ENCODE results near the gene RNF166. TPM values are rescaled to one million over a fixed set of nuclear protein-coding genes. Genes with fewer than 3 reads are reported as not detected.

RNF166 gene
- total and polyA plus RNA-seq, 2 donors from 2014 or later: 16.3 to 31.4 TPM

GRCh38 chr16:88736088-88736487 lies 29.9 kb upstream of the RNF166 start:
- peaks cover 0 to 7% (median 0%) of the 10 kb centered on the region in 3 donors for H3K4me1 ChIP-seq (ENCODE audit: control insufficient read depth in 2 of 3, insufficient read depth in 2 of 3, low read depth in 1 of 3, low read length in 3 of 3)
- no peaks in the 10 kb centered on the region for H3K9me3 ChIP-seq (ENCODE audit: control insufficient read depth in 2 of 3, insufficient read depth in 1 of 3, low read length in 3 of 3)
- no peak overlapping the region for H3K4me3 ChIP-seq (ENCODE audit: low read length in 3 of 3)
- H3K27ac ChIP-seq (ENCODE audit: low read depth in 2 of 2, low read length in 2 of 2): no peak overlapping the region
- intact Hi-C loops (cut with DNase I): loop anchor here (5.0 kb wide), 1 partner anchor 46 kb away; no protein-coding TSS in a partner anchor
- no peak for FAIRE-seq
- no peak overlapping the region for H3K9ac ChIP-seq (ENCODE audit: low read length in 3 of 3)
- DNase-seq: no peak
- no peak for TF ChIP-seq CTCF (IDR thresholded peaks at IDR 0.05; ENCODE audit: borderline replicate concordance, extremely low read depth, insufficient read depth)
- peaks cover 0 to 16% (median 16%) of the 10 kb centered on the region in 3 donors for H3K36me3 ChIP-seq (ENCODE audit: control insufficient read depth in 2 of 3, insufficient read depth in 3 of 3, low read length in 3 of 3)
- no peaks in the 10 kb centered on the region for H3K27me3 ChIP-seq (ENCODE audit: control insufficient read depth, insufficient read depth, low read length)

DNA sequence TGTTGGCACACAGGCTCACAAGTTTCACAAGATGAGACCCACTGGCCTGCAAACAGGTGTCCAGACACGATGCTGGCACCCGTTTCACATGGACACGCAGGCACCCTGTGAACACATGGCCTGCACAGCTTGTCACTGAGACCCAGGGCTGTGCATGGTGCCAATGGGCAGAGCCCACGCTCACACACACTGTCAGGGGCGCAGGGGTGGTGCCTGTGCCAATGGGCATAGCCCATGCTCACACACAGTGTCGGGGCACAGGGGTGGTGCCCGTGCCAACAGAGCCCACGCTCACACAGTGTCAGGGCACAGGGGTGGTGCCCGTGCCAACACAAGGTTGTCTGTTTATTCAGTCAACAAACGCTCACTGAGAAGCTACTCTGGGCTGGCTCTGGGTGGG lies 29.4 kb upstream of the RNF166 start:
- Histone ChIP-seq H3K4me3 (ENCODE audit: low read length in 3 of 3) (no peak overlapping the region), H3K36me3 (ENCODE audit: control insufficient read depth in 2 of 3, insufficient read depth in 3 of 3, low read length in 3 of 3) (peaks cover 0 to 19% (median 18%) of the 10 kb centered on the region in 3 donors), H3K27me3 (ENCODE audit: control insufficient read depth, insufficient read depth, low read length) (no peaks in the 10 kb centered on the region), H3K27ac (ENCODE audit: low read depth in 2 of 2, low read length in 2 of 2) (no peak overlapping the region), H3K9me3 (ENCODE audit: control insufficient read depth in 2 of 3, insufficient read depth in 1 of 3, low read length in 3 of 3) (no peaks in the 10 kb centered on the region), H3K9ac (ENCODE audit: low read length in 3 of 3) (no peak overlapping the region), H3K4me1 (ENCODE audit: control insufficient read depth in 2 of 3, insufficient read depth in 2 of 3, low read depth in 1 of 3, low read length in 3 of 3) (peaks cover 0 to 7% (median 0%) of the 10 kb centered on the region in 3 donors)
- no peak for FAIRE-seq
- TF ChIP-seq CTCF (IDR thresholded peaks at IDR 0.05; ENCODE audit: borderline replicate concordance, extremely low read depth, insufficient read depth): no peak
- DNase-seq: no peak
- intact Hi-C loops (cut with DNase I): loop anchor here (5.0 kb wide), 1 partner anchor 47 kb away; no protein-coding TSS in a partner anchor

- no peak for DNase-seq
- H3K4me3 ChIP-seq (ENCODE audit: low read length in 3 of 3): no peak overlapping the region
- no peak for FAIRE-seq
- H3K27ac ChIP-seq (ENCODE audit: low read depth in 2 of 2, low read length in 2 of 2): no peak overlapping the region
- H3K9ac ChIP-seq (ENCODE audit: low read length in 3 of 3): no peak overlapping the region
- no peak for TF ChIP-seq CTCF (IDR thresholded peaks at IDR 0.05; ENCODE audit: borderline replicate concordance, extremely low read depth, insufficient read depth)
- H3K9me3 ChIP-seq (ENCODE audit: control insufficient read depth in 2 of 3, insufficient read depth in 1 of 3, low read length in 3 of 3): no peaks in the 10 kb centered on the region
- no peaks in the 10 kb centered on the region for H3K27me3 ChIP-seq (ENCODE audit: control insufficient read depth, insufficient read depth, low read length)
- intact Hi-C loops (cut with DNase I): loop anchor here (5.0 kb wide), 1 partner anchor 47 kb away; no protein-coding TSS in a partner anchor
- peaks cover 0 to 7% (median 0%) of the 10 kb centered on the region in 3 donors for H3K4me1 ChIP-seq (ENCODE audit: control insufficient read depth in 2 of 3, insufficient read depth in 2 of 3, low read depth in 1 of 3, low read length in 3 of 3)
- H3K36me3 ChIP-seq (ENCODE audit: control insufficient read depth in 2 of 3, insufficient read depth in 3 of 3, low read length in 3 of 3): peaks cover 0 to 19% (median 18%) of the 10 kb centered on the region in 3 donors
Observed at GRCh38 chr16:88735121-88735520, 28.9 kb upstream of the RNF166 start.

GRCh38 chr16:88734361-88734728 lies 28.1 kb upstream of the RNF166 start:
- intact Hi-C loops (cut with DNase I): no loop called here
- no peak overlapping the region for H3K4me3 ChIP-seq (ENCODE audit: low read length in 3 of 3)

More at GRCh38 chr16:88734361-88734728, 28.1 kb upstream of the RNF166 start:
- Histone ChIP-seq H3K9ac (ENCODE audit: low read length in 3 of 3) (no peak overlapping the region), H3K27me3 (ENCODE audit: control insufficient read depth, insufficient read depth, low read length) (no peaks in the 10 kb centered on the region), H3K9me3 (ENCODE audit: control insufficient read depth in 2 of 3, insufficient read depth in 1 of 3, low read length in 3 of 3) (no peaks in the 10 kb centered on the region), H3K36me3 (ENCODE audit: control insufficient read depth in 2 of 3, insufficient read depth in 3 of 3, low read length in 3 of 3) (peaks cover 0 to 19% (median 18%) of the 10 kb centered on the region in 3 donors), H3K4me1 (ENCODE audit: control insufficient read depth in 2 of 3, insufficient read depth in 2 of 3, low read depth in 1 of 3, low read length in 3 of 3) (peaks cover 0 to 7% (median 0%) of the 10 kb centered on the region in 3 donors), H3K27ac (ENCODE audit: low read depth in 2 of 2, low read length in 2 of 2) (no peak overlapping the region)
- TF ChIP-seq CTCF (IDR thresholded peaks at IDR 0.05; ENCODE audit: borderline replicate concordance, extremely low read depth, insufficient read depth): no peak
- DNase-seq: no peak
- FAIRE-seq: no peak
